Suprapubic skin (tissue), 4 donors: Measurements from ENCODE around the gene CRABP1. TPM values are rescaled to one million over a fixed set of nuclear protein-coding genes. Genes with fewer than 3 reads are reported as not detected.

Experiments
- DNase-seq, 2 donors: peaks; one replicate each; pipeline ENCODE4 v3.0.0-alpha.2; 2019; ENCODE audit warnings: low spot score in 2 of 2
- H3K27ac ChIP-seq: fragments of 200-600 bp; sonication (generic); one replicate; pipeline ENCODE4 v1.5.1; 2019
- H3K27me3 ChIP-seq: fragments of 200-600 bp; sonication (generic); one replicate; pipeline ENCODE4 v1.5.1; 2019
- H3K36me3 ChIP-seq: fragments of 200-600 bp; sonication (generic); one replicate; pipeline ENCODE4 v1.5.1; 2019
- H3K4me1 ChIP-seq: fragments of 200-600 bp; sonication (generic); one replicate; pipeline ENCODE4 v1.5.1; 2019
- H3K4me3 ChIP-seq: fragments of 200-600 bp; sonication (generic); one replicate; pipeline ENCODE4 v1.5.1; 2019; ENCODE audit warnings: mild to moderate bottlenecking
- H3K9me3 ChIP-seq: fragments of 200-600 bp; sonication (generic); one replicate; pipeline ENCODE4 v1.5.1; 2019
- EP300 ChIP-seq: sonication (generic); formaldehyde crosslinking; IDR thresholded peaks from one replicate; pipeline ENCODE4 v1.6.1; 2017; ENCODE audit warnings: antibody characterized with exemption
- POLR2A ChIP-seq, 2 donors: fragments of 450-650 bp; IDR thresholded peaks; one replicate each; pipeline ENCODE4 v1.6.1; 2017; ENCODE audit warnings: antibody characterized with exemption in 2 of 2, mild to moderate bottlenecking in 2 of 2, moderate library complexity in 2 of 2
- POLR2AphosphoS5 ChIP-seq, 3 donors: sonication (generic); formaldehyde crosslinking; IDR thresholded peaks; one replicate each; pipeline ENCODE4 v1.6.1; 2017; ENCODE audit warnings: antibody characterized with exemption in 3 of 3
- WGBS: methylation state at CpG from one replicate; pipeline ENCODE4 v1.1.5; 2018; 5-methylcytosine and 5-hydroxymethylcytosine counted together
- total RNA-seq, 4 donors: library from RNA; depleted of rRNA; stranded (reverse); fragments of >200 nt; gene quantifications; one replicate each; pipeline ENCODE4 v1.1.0, GENCODE V29; 2016
- TF ChIP-seq, protein P1 (sequence below), 2 donors: fragments of 200-600 bp in 1 of 2; fragments of 450-650 bp in 1 of 2; sonication (generic) in 1 of 2; IDR thresholded peaks; one replicate each; pipeline ENCODE4 v1.5.1; 2016 to 2019; ENCODE audit warnings: antibody characterized with exemption in 2 of 2, mild to moderate bottlenecking in 1 of 2, moderate library complexity in 1 of 2

CRABP1 gene
- total RNA-seq, 4 donors from 2014 or later: 2.6 to 8.7 (median 8.5) TPM; not detected in 1

DNA sequence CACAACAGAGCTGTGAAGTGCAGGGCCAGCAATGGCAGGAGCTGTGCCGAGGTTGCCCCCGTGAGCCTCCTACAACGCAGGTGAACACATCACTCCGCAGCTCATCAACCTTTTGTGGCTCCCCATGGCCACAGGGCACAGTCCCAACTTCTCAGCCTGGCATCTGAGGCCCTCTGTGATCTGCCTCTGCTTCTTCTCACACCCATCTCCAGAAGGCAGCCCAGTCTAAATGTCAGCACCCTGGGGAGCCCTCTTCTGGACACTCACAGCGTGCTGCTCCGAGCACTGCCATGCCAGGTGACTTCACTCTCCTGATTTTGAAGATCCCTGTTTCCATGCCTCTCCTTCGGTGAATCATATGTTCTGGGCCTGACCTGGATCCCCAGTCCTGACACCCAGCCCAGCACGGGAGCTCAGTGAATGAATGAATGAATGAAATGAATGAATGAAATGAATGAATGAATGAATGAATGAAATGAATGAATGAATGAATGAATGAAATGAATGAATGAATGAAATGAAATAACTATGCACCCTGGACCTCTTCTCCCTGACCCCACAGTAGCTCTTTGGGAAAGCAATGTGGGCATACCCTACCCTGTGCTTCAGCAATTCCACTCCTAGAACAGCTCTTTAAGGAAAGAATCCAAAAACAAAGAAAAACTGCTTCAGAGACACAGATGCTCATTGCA, 22.9 kb upstream of the CRABP1 start:
- Histone ChIP-seq H3K4me1 (no peaks in the 10 kb centered on the region), H3K9me3 (no peaks in the 10 kb centered on the region), H3K4me3 (no peak overlapping the region), H3K27me3 (no peaks in the 10 kb centered on the region), H3K27ac (no peak overlapping the region), H3K36me3 (no peaks in the 10 kb centered on the region)
- WGBS: 74% methylated on average over 6 of the region's 8 CpGs
- no peak for DNase-seq
- TF ChIP-seq EP300: no peak
- TF ChIP-seq, protein P1, sequence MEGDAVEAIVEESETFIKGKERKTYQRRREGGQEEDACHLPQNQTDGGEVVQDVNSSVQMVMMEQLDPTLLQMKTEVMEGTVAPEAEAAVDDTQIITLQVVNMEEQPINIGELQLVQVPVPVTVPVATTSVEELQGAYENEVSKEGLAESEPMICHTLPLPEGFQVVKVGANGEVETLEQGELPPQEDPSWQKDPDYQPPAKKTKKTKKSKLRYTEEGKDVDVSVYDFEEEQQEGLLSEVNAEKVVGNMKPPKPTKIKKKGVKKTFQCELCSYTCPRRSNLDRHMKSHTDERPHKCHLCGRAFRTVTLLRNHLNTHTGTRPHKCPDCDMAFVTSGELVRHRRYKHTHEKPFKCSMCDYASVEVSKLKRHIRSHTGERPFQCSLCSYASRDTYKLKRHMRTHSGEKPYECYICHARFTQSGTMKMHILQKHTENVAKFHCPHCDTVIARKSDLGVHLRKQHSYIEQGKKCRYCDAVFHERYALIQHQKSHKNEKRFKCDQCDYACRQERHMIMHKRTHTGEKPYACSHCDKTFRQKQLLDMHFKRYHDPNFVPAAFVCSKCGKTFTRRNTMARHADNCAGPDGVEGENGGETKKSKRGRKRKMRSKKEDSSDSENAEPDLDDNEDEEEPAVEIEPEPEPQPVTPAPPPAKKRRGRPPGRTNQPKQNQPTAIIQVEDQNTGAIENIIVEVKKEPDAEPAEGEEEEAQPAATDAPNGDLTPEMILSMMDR (IDR thresholded peaks at IDR 0.05): no peak
- no peak for TF ChIP-seq POLR2A (IDR thresholded peaks at IDR 0.05)
- no peak for TF ChIP-seq POLR2AphosphoS5 (IDR thresholded peaks at IDR 0.05)

- no peak overlapping the region for H3K4me3 ChIP-seq
- H3K4me1 ChIP-seq: no peaks in the 10 kb centered on the region
- H3K36me3 ChIP-seq: no peaks in the 10 kb centered on the region
- TF ChIP-seq POLR2A (IDR thresholded peaks at IDR 0.05): no peak
- TF ChIP-seq, protein P1 (IDR thresholded peaks at IDR 0.05): no peak
- TF ChIP-seq EP300: no peak
- TF ChIP-seq POLR2AphosphoS5 (IDR thresholded peaks at IDR 0.05): no peak
- no peaks in the 10 kb centered on the region for H3K27me3 ChIP-seq
- WGBS: 90% methylated on average over 8 of the region's 10 CpGs
- H3K9me3 ChIP-seq: no peaks in the 10 kb centered on the region
- H3K27ac ChIP-seq: no peak overlapping the region
- no peak for DNase-seq
Measured at GRCh38 chr15:78319588-78319987, 20.6 kb upstream of the CRABP1 start.

- TF ChIP-seq EP300 (no peak), POLR2A (IDR thresholded peaks at IDR 0.05) (no peak)
- TF ChIP-seq, protein P1 (IDR thresholded peaks at IDR 0.05): no peak
Measured at GRCh38 chr15:78320183-78320582, 20.0 kb upstream of the CRABP1 start.

DNA sequence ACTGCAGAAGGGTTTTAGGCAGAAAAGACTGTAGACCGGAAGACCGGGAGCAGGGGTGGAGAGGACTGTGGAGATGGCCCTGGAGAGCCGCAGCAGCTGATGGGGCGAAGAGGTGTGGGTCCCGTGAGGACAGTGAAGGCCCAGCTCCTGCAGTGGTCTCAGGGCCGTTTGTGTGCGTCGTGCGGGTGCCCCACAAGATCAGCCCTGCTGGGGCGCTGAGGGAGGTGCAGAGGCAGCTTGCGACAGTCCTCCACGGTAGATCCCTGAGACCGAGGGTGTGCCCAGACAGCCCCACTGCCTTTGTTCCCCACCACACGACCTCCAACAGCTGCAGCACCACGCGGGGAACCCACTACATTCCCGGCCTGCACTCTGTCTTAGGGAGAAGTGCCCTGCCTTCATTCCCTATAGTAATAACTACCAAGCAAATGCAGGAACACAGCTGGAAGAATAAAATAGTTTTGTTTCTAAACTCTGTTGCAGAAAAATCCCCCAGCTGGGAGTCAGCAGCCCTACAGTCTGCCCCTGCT, 19.0 kb upstream of the CRABP1 start:
- TF ChIP-seq POLR2AphosphoS5 (IDR thresholded peaks at IDR 0.05) (no peak), POLR2A (IDR thresholded peaks at IDR 0.05) (no peak), EP300 (no peak)
- TF ChIP-seq, protein P1 (IDR thresholded peaks at IDR 0.05): no peak
- Histone ChIP-seq H3K4me3 (no peak overlapping the region), H3K9me3 (no peaks in the 10 kb centered on the region), H3K4me1 (no peaks in the 10 kb centered on the region), H3K36me3 (no peaks in the 10 kb centered on the region), H3K27me3 (no peaks in the 10 kb centered on the region), H3K27ac (no peak overlapping the region)
- WGBS: 96% methylated on average over 10 of the region's 17 CpGs
- DNase-seq: no peak

More at GRCh38 chr15:78320183-78320582, 20.0 kb upstream of the CRABP1 start:
- no peak overlapping the region for H3K4me3 ChIP-seq
- no peaks in the 10 kb centered on the region for H3K9me3 ChIP-seq
- H3K27me3 ChIP-seq: no peaks in the 10 kb centered on the region
- H3K27ac ChIP-seq: no peak overlapping the region
- WGBS: 96% methylated on average over 4 of the region's 5 CpGs
- DNase-seq: no peak
- H3K4me1 ChIP-seq: no peaks in the 10 kb centered on the region
- no peaks in the 10 kb centered on the region for H3K36me3 ChIP-seq

GRCh38 chr15:78321786-78322185, 18.4 kb upstream of the CRABP1 start:
- no peak overlapping the region for H3K4me3 ChIP-seq
- no peak for DNase-seq
- H3K27me3 ChIP-seq: no peaks in the 10 kb centered on the region
- 75% methylated on average over 2 of the region's 4 CpGs for WGBS
- H3K27ac ChIP-seq: no peak overlapping the region
- no peak for TF ChIP-seq POLR2A (IDR thresholded peaks at IDR 0.05)
- no peak for TF ChIP-seq EP300
- TF ChIP-seq, protein P1 (IDR thresholded peaks at IDR 0.05): no peak
- no peak for TF ChIP-seq POLR2AphosphoS5 (IDR thresholded peaks at IDR 0.05)
- H3K4me1 ChIP-seq: no peaks in the 10 kb centered on the region
- H3K36me3 ChIP-seq: no peaks in the 10 kb centered on the region
- H3K9me3 ChIP-seq: no peaks in the 10 kb centered on the region
